Left ventricle myocardium superior (tissue), 1 donor: ENCODE results near the gene ZNF800. TPM values are rescaled to one million over a fixed set of nuclear protein-coding genes. Genes with fewer than 3 reads are reported as not detected.
"Not testable (repeated sequence)": the region's sequence is repeated elsewhere in the genome, so short reads cannot be mapped to it uniquely, and the experiment has no call there.

Experiments
- ATAC-seq: fragments of 200-7000 bp; cut with Tn5 transposase; one replicate; pipeline ENCODE4 v1.9.1; 2020; ENCODE audit warnings: mild to moderate bottlenecking, moderate library complexity
- DNase-seq: peaks from one replicate; pipeline ENCODE4 v3.0.0-alpha.2; 2020
- intact Hi-C: fragments of 100-400 bp; cut with micrococcal nuclease; formaldehyde crosslinking; loops from one replicate; pipeline ENCODE4 v1.11.0; 2022
- long read RNA-seq: library from polyadenylated mRNA; unstranded; transcript quantifications from one replicate; pipeline ENCODE4 v2.0.0, GENCODE V29; 2021
- total RNA-seq: library from RNA; stranded (reverse); fragmentation: NEBNext Ultra II Directional; extraction: Animal tissue kit (Norgen Biotek cat#: 25700); gene quantifications from one replicate; pipeline ENCODE4 v1.2.1, GENCODE V29; 2021
- donor health status: DM: no; HTN: yes; CAD: no; lungs with severe emphysema.

Gene ZNF800, protein sequence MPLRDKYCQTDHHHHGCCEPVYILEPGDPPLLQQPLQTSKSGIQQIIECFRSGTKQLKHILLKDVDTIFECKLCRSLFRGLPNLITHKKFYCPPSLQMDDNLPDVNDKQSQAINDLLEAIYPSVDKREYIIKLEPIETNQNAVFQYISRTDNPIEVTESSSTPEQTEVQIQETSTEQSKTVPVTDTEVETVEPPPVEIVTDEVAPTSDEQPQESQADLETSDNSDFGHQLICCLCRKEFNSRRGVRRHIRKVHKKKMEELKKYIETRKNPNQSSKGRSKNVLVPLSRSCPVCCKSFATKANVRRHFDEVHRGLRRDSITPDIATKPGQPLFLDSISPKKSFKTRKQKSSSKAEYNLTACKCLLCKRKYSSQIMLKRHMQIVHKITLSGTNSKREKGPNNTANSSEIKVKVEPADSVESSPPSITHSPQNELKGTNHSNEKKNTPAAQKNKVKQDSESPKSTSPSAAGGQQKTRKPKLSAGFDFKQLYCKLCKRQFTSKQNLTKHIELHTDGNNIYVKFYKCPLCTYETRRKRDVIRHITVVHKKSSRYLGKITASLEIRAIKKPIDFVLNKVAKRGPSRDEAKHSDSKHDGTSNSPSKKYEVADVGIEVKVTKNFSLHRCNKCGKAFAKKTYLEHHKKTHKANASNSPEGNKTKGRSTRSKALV
- total RNA-seq = 20.8 TPM
- long read RNA-seq, full-length matches to known transcripts = 1 of 9 reads
- long read RNA-seq, partial matches to known transcripts = 5 of 9 reads
- long read RNA-seq, other reads (novel, unspliced or antisense) = 3 of 9 reads

DNA sequence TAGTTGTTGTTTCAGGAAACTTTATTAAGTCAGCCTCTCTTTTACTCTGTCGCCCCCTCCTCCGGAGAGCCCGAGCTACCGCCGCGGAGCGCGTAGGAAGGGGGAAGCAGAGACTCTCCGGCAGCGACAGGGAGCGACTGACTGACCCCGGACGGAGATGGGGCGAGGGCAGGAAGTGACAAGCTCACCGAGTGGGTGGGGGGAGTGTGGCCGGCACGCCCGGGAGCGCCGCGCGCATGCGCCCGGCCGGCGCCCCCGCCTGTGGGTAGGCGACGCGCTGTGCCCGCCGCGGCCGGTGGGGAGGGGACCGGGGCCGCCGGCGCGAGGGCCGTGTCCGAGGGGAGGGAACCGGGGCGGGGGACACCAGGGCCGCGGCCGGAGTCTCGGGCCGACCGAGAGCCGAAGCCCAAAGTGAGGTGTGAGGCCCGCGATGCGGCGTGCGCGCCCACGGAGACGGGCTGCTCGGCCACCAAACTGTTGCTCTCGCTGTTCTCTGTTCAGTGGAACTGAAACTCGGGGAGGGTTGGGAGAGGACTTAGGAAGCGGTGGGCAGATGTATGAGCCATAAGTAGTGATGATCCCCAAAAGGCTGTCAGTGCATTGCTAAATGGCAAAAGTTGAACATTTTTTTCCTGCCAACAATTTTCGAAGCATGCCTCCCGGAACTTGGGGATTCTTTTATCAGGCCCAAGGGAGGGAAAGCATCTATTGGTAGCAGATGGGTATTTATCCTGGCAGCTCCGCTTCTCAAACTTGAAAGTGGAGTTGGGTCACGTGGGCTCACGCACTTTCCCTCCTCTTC lies at the start of gene ZNF800:
ZNF800 (minus strand) TSS at position 143 of the 802 bp plus-strand sequence. CDS start 1,151 bp downstream, outside the sequence.
- peak; percentile 93 for DNase-seq
- intact Hi-C loops = no loop called here
- peak; percentile 99 for ATAC-seq

DNA sequence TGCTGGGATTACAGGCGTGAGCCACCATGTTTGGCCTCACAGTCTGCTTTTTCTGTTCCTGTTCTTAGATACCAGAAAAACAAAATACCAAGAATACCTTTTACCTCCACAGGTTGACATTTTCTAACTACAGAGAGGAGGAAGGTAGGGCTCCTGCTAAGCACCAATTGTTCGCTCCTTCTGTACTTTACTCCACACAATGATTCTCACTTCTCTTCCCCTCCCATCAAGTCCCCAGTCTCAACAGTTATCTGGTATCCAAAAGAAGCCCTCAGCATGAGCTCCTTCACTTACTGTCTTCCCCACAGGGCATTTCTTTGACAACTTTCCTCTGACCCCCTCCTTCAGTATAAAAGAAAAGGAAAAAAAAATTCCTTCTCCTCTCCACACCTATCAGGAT lies 47.7 kb upstream of the ZNF800 start:
- DNase-seq (no peak), ATAC-seq (no peak)
- intact Hi-C loops = no loop called here

DNA sequence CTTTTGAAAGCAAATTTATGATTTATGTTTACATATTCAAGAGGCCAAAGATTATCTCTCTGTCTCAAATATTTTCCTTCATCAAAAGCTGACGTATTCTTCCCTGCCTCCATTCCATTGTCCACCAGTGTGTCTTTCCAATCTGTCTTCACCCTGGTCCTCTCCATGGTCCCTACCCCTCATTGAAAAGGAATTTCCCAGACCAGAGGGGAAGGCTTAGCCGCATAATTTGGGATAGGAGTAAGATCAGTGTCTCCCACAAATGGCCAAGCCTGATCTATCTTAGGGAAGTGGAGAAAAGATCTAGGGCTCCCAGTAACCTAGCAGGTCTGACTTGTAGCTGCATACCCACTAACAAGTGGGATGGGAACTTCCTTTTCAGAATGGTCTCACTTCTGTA lies 46.3 kb upstream of the ZNF800 start:
- no peak for ATAC-seq
- intact Hi-C loops = no loop called here
- DNase-seq = no peak

DNA sequence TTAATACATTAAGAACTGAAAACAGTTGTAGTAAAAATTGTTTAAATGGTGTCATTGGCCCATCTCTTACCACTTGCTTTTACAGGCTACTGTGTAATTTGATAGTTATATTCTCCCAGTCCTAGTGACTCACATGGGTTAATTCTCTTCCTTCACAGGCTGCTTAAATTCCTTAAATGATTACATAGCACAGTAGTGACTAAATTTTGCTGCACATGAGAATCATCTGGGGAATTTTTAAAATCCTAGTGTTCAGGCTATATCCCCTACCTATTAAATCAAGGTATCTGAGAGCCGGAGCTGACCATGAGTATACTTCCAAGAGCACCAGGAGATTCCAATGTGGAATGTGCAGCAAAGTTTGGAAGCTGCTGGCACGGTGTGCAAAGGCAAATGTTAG lies 45.3 kb upstream of the ZNF800 start:
- intact Hi-C loops = no loop called here
- ATAC-seq = no peak
- no peak for DNase-seq

DNA sequence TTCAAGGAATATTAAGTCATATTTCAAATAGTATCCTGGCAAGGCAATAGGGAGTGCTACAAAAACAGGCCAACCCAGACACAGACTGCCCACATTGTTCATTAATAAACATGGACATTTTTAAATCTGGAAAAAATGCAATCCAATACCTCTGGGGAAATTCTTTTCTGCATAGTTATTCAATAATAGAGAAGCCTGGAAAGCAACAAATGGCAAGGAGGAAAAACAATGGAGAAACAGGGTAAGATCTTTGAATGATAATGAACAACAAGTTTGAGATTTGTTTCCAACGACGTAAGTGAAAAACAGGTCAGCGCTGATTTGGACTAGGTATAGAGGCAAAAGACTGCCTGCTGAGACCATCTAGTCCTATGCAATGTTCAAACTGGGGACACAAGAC lies 44.7 kb upstream of the ZNF800 start:
- intact Hi-C loops = no loop called here
- DNase-seq = no peak
- no peak for ATAC-seq

DNA sequence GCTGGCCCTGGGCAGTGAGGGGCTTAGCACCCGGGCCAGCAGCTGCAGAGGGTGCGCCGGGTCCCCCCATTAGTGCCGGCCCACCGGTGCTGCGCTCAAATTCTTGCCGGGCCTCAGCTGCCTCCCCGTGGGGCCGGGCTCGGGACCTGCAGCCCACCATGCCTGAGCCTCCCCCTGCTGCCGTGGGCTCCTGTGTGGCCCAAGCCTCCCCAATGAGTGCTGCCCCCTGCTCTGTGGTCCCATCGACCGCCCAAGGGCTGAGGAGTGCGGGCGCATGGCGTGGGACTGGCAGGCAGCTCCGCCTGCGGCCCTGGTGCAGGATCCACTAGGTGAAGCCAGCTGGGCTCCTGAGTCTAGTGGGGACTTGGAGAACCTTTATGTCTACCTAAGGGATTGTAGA lies 36.8 kb upstream of the ZNF800 start:
- ATAC-seq, DNase-seq, intact Hi-C loops: not testable (repeated sequence)

GRCh38 chr7:127419196-127419595 lies 26.7 kb upstream of the ZNF800 start:
- intact Hi-C loops = no loop called here
- DNase-seq (no peak), ATAC-seq (no peak)

GRCh38 chr7:127418459-127418858 lies 26.0 kb upstream of the ZNF800 start:
- no peak for ATAC-seq
- intact Hi-C loops = no loop called here
- DNase-seq = no peak

DNA sequence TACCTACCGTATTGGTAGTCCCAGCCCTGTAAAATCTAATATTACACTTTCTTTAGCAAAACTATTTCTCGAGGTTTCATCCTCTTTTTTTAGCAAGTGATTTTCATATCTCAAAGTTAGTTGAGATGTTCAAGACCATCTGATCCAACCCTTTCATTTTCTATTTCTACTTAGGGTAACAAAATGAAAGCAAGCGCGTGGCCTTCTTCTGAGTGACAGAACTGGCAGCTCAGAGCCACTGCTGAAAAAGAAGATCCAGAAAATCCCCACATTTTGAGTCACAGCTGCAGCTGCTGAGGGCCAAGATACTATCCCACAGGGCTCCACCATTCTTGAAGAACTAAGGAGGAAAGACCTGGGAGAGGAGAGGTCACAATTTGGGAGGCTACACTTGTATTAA lies 24.8 kb upstream of the ZNF800 start:
- DNase-seq (no peak), ATAC-seq (no peak)
- intact Hi-C loops = no loop called here

DNA sequence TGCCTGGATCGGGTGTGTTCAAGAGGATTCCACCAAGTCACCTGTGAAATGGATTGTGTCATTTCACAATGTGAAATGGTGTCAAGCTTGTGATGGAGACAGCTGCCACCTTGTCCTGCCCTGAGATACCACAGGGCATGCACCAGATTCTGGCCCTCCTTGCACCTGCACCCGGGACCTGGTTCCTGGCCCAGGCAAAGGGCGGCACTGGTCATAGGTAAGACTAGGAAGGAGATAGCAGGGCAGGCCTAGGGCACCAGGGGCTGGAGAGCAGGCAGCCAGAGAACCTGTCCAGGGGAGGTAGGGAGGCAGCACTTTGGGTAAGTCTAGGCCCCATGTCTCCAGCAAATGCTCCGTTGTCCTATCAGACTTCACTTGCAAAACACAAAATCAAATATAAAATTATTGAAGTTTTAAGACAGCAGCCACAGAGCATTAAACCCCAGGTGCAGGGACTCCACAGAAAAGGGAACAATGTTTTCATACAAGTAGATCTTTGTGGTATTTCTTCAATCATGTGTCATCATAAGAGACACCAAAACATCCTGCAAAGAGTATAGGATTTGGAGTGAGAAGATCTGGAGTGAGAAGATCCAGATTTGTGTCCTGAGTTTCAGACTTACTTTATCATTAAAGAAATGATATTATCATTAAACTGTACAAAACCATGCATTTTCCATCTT lies 22.7 kb upstream of the ZNF800 start:
- no peak for DNase-seq
- no peak for ATAC-seq
- intact Hi-C loops = no loop called here

- ATAC-seq (no peak), DNase-seq (no peak)
- intact Hi-C loops = no loop called here
Measured at GRCh38 chr7:127413962-127414361, 21.5 kb upstream of the ZNF800 start.

GRCh38 chr7:127413326-127413725 lies 20.8 kb upstream of the ZNF800 start:
- DNase-seq (no peak), ATAC-seq (no peak)
- intact Hi-C loops = no loop called here

DNA sequence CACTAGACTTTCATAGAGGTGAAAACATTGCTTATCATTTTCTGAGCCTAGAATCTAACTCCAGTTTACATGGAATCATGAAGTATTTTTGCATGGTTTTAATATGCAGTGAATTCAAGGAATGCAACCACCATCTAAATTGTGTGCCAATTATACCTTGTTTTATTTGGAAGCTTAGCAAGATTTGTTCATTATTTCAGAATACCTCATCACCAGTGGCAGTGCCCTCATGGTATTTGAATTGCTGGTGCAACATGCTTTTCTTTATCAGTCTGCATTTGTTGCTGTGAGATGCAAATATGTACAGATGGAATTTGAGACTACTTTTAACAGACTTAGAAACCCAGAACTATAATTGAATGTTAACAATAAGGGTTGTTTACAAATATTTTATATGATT lies 18.7 kb upstream of the ZNF800 start:
- intact Hi-C loops = no loop called here
- ATAC-seq = no peak
- DNase-seq = no peak

DNA sequence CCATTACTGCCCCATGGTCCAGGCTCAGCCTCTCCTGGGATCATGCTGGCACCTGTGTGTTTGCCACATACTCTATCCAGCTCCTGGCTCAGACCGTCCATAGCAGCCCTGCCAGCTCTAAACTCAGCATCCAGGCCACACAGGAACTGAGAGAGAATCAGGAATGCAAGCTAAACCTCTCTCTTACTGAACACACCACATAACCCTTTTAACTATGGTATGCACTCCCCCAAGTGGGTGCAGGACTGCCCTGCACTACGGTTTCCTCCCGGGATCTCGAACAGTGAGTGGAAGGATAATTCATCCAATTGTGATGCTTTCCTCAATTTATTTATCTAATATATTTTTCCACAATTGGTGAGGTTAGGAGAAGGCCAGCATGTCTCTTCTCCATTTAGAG lies 17.1 kb upstream of the ZNF800 start:
- DNase-seq (no peak), ATAC-seq (no peak)
- intact Hi-C loops = no loop called here

DNA sequence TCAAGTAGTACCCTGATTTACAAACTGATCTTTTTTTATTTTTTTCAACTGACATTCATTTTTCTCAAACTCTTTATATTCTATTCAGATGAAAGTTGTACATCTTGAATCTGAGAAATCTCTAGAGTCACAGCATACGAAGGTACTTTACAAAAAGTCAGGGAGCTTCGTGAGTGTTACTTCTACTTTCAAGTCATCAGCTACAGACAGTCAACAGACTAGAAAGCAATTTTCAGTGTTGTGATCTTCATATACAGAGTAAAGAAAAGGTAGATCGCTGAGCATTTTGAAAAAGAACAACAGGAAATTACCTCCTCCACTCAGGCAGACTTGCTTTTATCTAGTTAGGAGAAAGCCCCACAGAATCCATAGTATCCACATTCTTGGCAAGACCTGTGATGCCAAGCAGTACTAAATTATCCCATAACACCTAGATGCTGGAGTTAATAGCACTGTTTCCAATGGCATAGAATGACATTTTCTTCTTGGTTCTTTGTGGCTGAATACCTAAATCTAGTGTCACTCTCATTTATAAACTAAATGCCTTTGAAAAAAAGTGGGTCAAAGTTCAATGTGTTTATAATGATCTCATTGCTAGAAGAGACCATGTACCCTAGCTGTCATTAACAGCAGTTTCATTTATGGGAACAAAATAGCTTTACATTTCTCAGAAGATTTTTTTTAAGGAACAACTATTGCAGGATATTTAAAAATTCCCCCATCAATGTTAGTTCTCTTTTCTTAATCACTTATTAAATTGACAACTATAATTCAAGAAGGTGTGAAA lies 12.0 kb upstream of the ZNF800 start:
- DNase-seq (no peak), ATAC-seq (no peak)
- intact Hi-C loops = no loop called here

DNA sequence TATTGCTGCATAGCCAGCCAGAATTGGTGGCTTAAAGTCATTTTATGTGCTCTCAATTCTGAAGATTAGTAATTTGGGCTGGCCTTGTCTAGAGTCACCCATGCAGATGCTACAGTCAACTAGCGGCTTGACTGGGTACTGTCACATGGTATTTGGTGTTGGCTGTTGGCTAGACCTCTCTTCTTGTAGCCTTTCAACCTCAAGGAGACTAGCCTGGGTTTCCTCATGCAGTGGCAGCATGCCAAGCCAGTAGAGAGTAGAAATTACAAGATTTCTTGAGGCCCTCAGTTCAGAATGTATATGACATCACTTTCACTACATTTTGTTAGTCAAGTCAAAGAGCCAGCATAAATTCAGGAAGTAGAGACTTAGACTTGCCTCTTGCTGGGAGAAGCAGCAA lies 3.7 kb upstream of the ZNF800 start:
- peak; percentile 20 for DNase-seq
- intact Hi-C loops = no loop called here
- no peak for ATAC-seq

- ATAC-seq, intact Hi-C loops, DNase-seq: not testable (repeated sequence)
Measured at GRCh38 chr7:127395104-127395503, 2.6 kb upstream of the ZNF800 start.

DNA sequence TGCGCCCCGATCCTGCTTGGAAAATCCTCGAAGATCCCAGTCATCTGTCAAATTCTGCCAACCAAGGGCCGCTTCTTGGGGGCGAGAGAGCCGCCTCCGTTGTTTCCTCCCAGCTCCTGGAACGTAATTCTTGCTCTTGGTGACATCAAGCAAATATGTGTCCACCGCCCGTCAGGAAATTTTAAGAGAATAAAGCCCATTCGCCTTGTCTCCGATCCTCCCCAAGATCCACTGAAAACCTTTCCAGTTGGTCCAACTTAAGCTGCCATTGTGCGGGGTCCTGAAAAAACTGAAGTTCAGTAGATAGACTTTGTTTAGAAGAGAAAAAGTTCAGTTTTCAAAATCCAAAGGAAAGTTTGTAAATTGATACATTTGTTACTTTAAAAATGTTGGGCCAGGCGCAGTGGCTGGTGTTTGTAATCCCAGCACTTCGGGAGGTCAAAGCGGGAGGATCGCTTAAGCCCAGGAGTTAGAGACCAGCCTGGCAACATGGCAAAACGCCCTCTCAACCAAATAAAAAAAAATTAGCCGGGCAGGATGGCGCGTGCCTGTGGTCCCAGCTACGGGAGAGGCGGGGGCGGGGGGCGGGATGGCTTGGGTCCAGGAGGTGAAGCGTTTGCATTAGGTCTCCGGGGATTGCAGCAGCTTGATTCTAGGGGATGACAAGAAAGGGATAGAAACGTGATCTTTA lies 1.0 kb upstream of the ZNF800 start:
- ATAC-seq (no peak), DNase-seq (no peak)
- intact Hi-C loops = no loop called here
